AG04449 (cell line): ENCODE data around the gene DIO3.

ENCODE experiments used
- CTCF ChIA-PET: fragments of 350-600 bp; formaldehyde crosslinking; extraction: SDS; loops from one replicate; lab custom pipeline; 2021; ENCODE audit warnings: antibody characterized with exemption; lab: Yijun Ruan, JAX
- POLR2A ChIA-PET: fragments of 400-600, 350-600 bp; formaldehyde crosslinking; extraction: SDS; loops from one replicate; lab custom pipeline; 2020; ENCODE audit warnings: antibody characterized with exemption, inconsistent platforms; lab: Yijun Ruan, JAX
- DNase-seq: peaks from one replicate; pipeline ENCODE4 v3.0.0-alpha.2; 2010; ENCODE audit warnings: low read depth, low spot score
- H3K4me3 ChIP-seq: 2 replicates; pipeline ENCODE4 v1.5.1; 2011; ENCODE audit warnings: low read depth, mild to moderate bottlenecking, control low read depth, low read length
- TF ChIP-seq, protein P1 (sequence below): IDR thresholded peaks from one replicate; pipeline ENCODE4 v1.5.1; 2011; ENCODE audit warnings: mild to moderate bottlenecking, moderate library complexity, low read length, control low read depth, inconsistent platforms; ENCODE audit not compliant: insufficient read depth; ENCODE audit errors: missing control alignments

The DIO3 gene

DNA sequence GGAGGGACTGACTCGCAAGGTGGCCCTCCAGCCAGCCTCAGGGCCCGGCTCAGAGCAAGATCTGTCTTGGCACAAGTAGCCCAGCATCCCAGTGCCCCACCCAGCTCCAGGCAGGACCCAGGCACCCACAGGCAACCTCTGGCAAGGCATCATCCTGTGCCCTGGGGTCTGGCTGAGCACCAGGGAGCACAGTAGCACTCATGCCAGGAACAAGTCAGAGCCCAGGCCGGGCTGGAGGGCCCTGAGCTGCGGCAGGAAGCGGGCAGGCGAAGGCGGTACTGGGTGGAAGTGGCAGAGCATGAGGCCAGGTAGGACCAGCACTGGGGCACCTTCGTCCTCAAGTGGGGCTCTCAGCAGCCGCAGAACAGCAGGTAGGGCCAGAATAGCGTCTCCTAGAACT is 5.2 kb upstream of the DIO3 start:
- H3K4me3 ChIP-seq = no peak overlapping the region
- DNase-seq = no peak
- TF ChIP-seq, protein P1, sequence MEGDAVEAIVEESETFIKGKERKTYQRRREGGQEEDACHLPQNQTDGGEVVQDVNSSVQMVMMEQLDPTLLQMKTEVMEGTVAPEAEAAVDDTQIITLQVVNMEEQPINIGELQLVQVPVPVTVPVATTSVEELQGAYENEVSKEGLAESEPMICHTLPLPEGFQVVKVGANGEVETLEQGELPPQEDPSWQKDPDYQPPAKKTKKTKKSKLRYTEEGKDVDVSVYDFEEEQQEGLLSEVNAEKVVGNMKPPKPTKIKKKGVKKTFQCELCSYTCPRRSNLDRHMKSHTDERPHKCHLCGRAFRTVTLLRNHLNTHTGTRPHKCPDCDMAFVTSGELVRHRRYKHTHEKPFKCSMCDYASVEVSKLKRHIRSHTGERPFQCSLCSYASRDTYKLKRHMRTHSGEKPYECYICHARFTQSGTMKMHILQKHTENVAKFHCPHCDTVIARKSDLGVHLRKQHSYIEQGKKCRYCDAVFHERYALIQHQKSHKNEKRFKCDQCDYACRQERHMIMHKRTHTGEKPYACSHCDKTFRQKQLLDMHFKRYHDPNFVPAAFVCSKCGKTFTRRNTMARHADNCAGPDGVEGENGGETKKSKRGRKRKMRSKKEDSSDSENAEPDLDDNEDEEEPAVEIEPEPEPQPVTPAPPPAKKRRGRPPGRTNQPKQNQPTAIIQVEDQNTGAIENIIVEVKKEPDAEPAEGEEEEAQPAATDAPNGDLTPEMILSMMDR = no peak
- POLR2A ChIA-PET = no interaction called here
- CTCF ChIA-PET = no interaction called here

- ChIA-PET POLR2A (no interaction called here), CTCF (no interaction called here)
- no peak for DNase-seq
- TF ChIP-seq, protein P1 = no peak
- no peak overlapping the region for H3K4me3 ChIP-seq
These were observed 4.6 kb upstream of the DIO3 start for GRCh38 chr14:101556566-101557320.

DNA sequence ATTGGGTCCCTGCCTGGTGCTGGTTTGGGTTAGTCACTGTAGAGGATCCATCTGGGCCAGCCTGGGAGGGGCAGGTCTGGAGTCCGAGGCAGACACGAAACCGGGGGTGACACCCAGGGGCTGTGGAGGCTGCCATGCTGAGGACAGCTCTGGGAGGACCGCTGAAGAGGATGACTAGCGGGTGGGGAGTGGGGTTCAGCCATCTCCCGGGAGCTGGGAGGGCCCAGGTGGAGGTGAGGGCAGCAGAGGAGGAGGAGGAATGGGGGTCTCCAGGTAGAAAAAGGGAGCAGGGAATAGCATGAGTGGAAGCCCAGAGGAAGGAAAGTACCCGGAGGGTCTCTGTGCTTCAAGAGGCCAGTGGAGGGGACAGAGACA is 4.0 kb upstream of the DIO3 start:
- CTCF ChIA-PET = no interaction called here
- TF ChIP-seq, protein P1 = no peak

GRCh38 chr14:101557811-101558738 is 3.2 kb upstream of the DIO3 start:
- ChIA-PET POLR2A (no interaction called here), CTCF (no interaction called here)
- TF ChIP-seq, protein P1 = no peak
- no peak overlapping the region for H3K4me3 ChIP-seq
- no peak for DNase-seq

More for the DNA sequence above, 4.0 kb upstream of the DIO3 start:
- POLR2A ChIA-PET = no interaction called here
- no peak for DNase-seq
- no peak overlapping the region for H3K4me3 ChIP-seq

GRCh38 chr14:101558739-101559240 is 2.5 kb upstream of the DIO3 start:
- ChIA-PET POLR2A (no interaction called here), CTCF (no interaction called here)
- DNase-seq = no peak
- TF ChIP-seq, protein P1 = no peak
- H3K4me3 ChIP-seq = no peak overlapping the region

GRCh38 chr14:101559250-101559623 is 2.1 kb upstream of the DIO3 start:
- TF ChIP-seq, protein P1 = no peak
- POLR2A ChIA-PET = no interaction called here
- no peak for DNase-seq
- no peak overlapping the region for H3K4me3 ChIP-seq
- CTCF ChIA-PET = no interaction called here
